Epithelial cell of esophagus (primary cell): Measurements from ENCODE around the gene ANAPC5.

Experiments used
- DNase-seq: peaks from one replicate; pipeline ENCODE4 v3.0.0; 2010; ENCODE audit warnings: low read depth
- H3K4me3 ChIP-seq: 2 replicates; pipeline ENCODE4 v1.5.1; 2011; ENCODE audit warnings: mild to moderate bottlenecking, low read length, control low read depth
- CTCF ChIP-seq: IDR thresholded peaks from 2 replicates; pipeline ENCODE4 v1.5.1; 2011; ENCODE audit warnings: low read depth, mild to moderate bottlenecking, low read length, control low read depth, inconsistent platforms; ENCODE audit not compliant: insufficient read depth; ENCODE audit errors: missing control alignments

ANAPC5 gene

DNA sequence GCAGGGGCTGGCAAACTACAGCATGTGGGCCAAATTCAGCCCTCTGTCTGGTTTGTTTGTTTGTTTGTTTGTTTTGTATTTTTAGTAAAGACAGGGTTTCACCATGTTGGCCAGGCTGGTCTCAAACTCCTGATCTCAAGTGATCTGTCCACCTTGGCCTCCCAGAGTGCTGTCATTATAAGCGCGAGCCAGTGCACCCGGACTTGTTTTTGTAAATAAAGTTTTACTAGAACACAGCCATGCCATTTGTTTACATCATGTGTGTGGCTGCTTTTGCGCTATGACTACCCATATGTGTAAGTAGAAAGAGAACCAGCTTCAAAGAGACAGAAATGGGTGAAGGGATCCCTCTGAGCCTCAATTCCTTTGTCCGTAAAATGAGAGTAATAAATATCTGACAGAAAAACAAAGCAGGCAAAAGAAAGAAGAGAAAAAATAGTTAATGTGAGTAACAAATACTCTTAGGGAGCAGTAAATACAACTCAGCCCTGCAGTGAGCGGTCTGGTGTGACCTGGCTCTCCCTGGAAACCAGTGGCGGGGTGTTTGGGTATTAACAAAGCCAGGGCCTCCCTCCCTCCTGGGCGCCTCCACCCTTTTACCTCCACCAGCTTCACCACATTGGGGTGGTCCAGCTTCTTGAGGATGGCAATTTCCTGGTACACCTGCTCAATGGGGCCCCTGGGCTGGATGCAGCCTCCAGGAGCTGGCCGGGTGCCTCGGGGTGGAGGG, 88.8 kb downstream of the ANAPC5 start:
- DNase-seq = no peak
- no peak for TF ChIP-seq CTCF
- H3K4me3 ChIP-seq = no peak overlapping the region

DNA sequence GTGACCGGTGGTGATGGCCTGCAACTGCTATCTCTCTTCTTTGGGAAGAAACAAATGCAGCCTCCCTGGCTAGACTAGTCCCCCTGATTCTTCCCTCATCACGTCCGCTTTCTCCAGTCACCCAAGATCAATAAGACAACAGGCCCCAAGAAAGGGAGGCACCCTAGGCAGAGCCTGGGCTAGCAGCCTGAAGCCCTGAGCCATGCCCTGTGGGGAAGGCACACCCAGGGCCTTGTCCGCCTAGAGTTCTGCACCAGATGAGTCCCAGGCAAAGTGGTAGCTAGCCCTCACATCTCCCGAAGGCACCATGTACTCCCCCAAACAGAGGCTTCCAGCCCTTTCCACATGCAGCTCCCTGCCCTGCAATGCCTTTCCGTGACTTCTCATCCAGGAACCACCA, 90.8 kb downstream of the ANAPC5 start:
- no peak for DNase-seq

DNA sequence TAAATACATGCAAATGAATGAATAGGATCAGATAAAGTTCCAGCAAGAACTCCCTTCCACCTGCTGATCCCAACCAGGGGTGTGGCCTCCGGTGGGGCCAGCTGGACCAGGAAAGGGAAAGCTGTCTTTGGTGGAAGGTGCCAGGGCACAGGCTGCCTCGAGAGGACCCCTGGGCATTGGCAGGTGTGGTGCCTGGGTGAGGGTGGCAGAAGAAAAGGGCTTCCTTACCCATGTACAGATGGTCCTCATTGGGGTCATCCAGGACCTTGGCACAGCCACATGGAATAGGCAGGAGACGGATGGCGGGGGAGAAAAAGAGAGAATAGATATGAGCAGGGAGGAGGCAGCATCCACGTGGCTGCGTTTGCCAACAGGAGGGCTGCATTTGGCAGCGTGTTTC, 92.1 kb downstream of the ANAPC5 start:
- TF ChIP-seq CTCF = no peak
- no peak overlapping the region for H3K4me3 ChIP-seq
- DNase-seq = no peak

More for the DNA sequence above, 90.8 kb downstream of the ANAPC5 start:
- no peak overlapping the region for H3K4me3 ChIP-seq
- no peak for TF ChIP-seq CTCF

DNA sequence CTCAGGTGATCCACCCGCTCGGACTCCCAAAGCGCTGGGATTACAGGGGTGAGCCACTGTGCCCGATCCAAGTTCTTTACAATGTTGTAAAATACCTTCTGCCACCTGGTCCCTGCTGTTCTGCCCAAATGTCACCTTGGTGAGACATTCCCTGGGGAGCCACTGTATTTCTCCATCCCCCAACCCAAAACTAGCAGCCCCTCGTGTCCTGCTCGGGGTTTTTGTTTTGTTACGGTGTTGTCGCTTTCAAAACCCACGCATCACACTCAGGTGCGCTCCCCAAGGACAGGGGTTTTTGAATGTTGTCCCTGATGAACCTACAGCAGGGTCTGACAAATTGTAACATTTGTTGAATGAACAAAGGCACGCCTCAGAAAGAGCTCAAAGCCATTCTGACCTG, 93.1 kb downstream of the ANAPC5 start:
- no peak overlapping the region for H3K4me3 ChIP-seq
- TF ChIP-seq CTCF = no peak
- no peak for DNase-seq
